OCI-M1 (cell line): ENCODE results near the gene ANTXR2.

Experiments used
- DNase-seq: peaks from one replicate; lab custom pipeline; 2025; lab: John Stamatoyannopoulos, UW

Gene ANTXR2

DNA sequence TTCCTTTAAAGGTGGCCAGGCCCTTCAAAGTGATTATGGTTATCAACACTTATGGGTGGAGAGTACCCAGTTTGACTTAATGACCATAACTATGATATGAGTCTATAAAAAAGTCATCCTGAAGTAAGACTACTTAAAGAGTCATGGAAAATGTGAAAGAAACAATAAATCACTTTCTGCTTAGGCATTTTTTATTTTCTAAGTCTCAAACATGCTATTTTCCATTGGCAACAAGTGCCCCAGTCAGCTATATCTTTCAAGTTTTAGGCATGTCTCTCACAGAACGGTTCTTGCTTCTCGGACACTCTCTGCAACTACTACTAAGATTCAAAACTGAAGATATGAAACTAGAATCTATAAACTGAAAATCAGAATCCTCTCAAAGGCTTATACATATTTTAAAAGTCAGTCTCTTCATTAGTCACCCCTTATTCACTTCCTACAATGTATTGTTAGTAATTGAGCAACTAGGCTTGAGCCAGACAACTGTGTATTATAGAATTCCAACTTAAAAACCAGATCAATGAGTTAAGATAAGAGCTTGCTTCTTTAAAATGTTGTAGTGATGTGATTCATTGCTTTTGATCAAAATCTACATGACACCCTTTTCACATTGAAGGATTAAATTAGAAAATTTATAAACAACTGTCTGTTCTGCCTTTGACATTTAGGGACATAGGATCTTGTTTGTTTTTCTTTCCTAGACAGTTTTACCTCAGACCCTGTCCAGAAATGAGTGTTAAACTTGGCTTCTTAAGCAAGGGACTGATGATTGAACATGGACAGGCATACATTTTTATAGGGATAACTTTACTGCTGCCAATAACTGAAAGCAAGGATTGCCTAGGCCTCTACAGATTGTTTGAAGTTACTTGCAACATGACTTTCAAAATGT is 2.9 kb downstream of the ANTXR2 start:
- no peak for DNase-seq

- DNase-seq, result no peak
Observed at GRCh38 chr4:80069108-80069836, 3.8 kb downstream of the ANTXR2 start.

DNA sequence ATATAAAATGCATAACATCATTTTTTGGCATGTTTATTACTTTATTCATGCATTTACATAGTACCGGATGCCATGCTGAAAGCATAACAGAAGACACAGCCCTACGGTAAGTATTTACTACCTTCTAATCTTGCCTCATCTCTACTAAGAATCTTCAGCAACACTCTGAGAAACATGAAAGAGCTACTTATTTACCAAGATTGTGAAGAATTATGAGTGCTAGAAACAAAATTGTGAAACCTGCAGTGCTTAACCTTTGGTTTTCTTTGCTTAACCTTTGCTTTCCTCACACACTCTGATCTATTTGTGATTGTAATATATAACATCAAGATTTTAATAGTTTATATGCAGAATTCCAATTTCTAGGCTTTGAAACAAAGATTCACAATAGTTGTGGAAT is 7.4 kb downstream of the ANTXR2 start:
- no peak for DNase-seq

- no peak for DNase-seq
Observed at GRCh38 chr4:80062527-80062926, 10.5 kb downstream of the ANTXR2 start.

DNA sequence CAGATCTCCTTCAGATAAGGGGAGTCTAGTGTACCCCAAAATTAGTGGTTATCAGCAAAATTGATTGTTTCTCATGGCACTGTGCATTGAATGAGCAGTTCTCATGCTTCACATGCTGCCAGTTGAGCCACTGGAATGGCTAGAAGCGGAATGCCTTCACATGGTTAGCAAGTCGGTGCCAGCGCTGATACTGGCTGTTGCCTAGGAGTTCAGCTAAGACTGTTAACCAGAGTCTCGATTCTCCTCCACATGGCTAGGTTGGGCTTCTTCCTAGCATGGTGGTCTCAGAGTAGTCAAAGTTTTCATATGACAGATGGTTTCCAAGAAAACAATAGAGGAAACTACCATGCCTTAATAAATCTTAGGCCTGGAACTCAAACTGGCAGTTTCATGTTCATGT is 12.2 kb downstream of the ANTXR2 start:
- DNase-seq, result no peak

DNA sequence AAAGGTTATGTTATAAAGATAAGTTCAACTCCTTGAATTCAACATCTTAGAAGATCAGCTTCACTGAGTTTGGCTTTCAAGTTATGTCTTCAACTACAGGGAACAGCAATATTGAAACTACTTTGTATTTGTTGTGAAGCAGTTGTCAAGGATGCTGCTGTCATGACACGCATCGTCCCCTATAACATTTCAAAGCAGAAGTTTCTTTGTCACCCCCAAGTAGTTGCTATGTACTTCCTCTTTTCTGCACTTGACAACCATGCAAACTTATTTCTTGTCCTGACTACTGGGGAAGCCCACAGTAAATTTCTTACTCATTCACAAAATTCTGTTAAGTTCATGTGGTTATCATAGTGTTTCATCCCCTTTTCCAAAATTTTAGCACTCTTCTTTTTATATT is 14.3 kb downstream of the ANTXR2 start:
- DNase-seq, result peak; percentile 88

DNA sequence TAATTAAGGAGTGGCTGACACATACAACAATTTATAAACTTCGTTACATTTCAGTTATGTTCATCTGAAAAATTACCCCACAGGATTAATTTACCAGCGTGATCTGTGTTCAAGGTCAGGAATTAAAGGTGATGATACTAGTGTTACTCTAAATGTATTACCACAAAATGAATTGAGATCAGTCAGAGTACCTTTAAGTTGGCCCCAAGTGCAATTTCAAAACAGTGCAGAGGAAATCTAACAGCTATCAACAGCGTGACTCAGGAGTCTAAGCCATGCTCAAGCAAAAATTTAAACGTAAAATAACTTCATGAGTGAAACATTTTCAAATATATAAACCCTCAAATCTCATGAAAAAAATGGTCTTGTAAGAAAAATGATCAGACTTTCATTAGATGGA is 18.7 kb downstream of the ANTXR2 start:
- DNase-seq, result no peak

DNA sequence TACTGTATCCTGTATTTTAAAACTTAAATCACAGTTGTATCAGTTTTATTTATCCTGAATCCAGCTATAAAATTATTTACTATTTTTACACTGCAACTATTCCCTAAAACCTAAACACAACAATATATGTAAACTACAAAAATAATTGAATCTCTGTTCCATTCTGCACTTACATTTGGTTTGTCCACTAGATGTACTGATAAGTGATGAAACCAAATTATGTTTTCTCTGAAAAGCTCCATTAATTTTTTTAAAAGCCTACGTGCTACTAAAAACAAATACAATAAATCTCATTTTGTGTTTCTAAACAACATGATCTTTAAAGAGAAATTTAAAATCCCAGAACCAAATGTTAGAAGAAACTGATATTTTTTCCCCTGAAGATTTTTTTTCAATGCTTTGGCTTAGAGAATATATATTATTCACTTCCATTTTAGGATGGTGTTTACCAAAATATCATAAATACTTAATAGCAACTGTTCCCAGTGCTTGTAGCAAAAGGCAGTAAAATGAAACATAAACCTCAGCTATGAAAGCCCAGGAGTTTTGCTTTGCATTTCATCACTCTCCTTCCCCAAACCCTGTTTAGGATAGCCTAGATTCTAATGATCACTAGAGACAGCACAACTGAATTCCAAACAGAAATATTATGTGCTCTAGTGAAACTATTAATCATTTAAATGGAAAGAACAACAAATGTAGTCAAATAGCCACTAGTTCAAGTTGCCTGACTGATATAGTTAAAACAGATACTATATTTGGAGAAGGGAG is 19.7 kb downstream of the ANTXR2 start:
- peak; percentile 30 for DNase-seq

GRCh38 chr4:80049813-80050534 is 23.1 kb downstream of the ANTXR2 start:
- no peak for DNase-seq

DNA sequence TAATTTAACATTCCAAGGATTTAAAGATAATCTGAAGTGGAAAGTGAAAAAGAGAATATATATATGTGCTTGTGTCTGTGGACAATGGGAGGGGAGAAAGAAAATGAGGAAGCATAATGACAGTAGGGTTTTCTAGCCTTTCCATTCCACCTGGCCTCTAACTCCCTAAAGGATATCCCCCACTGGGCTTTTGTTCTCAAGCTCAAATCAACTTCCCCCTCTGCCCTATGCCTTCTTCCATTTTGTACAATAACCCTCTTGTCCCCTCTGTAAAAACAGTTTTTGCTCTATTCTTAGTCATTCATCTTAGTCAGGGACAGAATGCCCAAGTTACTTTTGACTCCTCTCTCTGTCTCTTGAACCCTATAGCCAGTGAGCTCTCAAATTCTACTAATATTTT is 23.6 kb downstream of the ANTXR2 start:
- peak; percentile 32 for DNase-seq

DNA sequence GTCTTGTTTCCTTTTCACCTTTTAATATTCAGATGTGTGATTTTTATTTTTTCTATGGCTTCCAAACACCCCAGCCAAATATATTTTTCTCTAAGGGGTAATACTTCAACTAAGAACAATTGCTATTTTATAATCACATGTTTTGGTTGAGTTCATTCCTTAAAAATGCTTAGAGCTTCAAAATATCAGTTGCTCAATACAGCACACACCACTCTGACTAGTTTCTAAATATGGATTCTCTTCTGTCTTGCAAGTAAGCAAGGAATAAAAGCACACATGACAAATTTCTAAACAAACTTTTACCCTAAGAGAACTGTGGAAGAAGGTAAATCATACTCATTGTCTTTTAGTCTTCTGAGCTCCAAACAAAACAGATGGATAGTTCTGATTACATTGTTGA is 27.2 kb downstream of the ANTXR2 start:
- no peak for DNase-seq

DNA sequence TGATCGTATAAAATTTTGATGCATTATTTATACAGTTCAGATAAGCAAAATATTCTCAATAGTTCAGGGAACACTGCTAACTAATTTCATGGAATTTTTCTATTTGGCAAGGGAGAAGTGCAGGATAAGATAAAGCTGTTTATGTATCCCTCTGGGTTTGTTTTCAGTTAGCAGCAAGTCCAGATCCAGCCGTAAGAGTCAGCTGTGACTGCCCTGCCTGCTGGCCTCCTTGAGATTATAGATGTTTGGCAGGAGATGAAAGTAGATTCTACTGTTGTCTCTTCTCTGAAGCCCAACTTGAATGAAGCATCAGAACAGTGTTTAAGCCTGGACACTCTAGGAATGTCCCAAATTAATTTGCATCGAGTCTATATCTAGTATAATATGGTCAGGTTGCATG is 29.5 kb downstream of the ANTXR2 start:
- no peak for DNase-seq

- DNase-seq, result no peak
Observed at GRCh38 chr4:80042821-80043220, 30.2 kb downstream of the ANTXR2 start.

- DNase-seq, result no peak
Observed at GRCh38 chr4:80037864-80038263, 35.2 kb downstream of the ANTXR2 start.

- peak; percentile 84 for DNase-seq
Observed at GRCh38 chr4:80036949-80037685, 35.9 kb downstream of the ANTXR2 start.

DNA sequence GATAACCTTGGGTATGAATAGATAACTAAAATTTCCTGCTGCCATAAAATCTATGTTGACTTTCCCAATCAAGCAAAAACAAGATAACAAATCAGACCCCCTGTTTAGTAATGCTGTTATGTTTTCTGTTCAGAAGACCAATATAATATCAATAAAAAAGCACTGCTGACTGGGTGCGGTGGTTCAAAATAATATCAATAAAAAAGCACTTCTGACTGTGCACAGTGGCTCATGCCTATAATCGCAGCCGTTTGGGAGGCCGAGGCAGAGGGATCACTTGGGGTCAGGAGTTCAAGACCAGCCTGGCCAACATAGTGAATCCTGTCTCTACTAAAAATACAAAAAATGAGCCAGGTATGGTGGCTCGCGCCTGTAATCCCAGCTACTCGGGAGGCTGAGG is 36.7 kb downstream of the ANTXR2 start:
- no peak for DNase-seq

GRCh38 chr4:80035336-80035735 is 37.7 kb downstream of the ANTXR2 start:
- peak; percentile 38 for DNase-seq

- DNase-seq, result peak; percentile 12
Observed at GRCh38 chr4:80033581-80033980, 39.4 kb downstream of the ANTXR2 start.

- no peak for DNase-seq
Observed at GRCh38 chr4:80029364-80029763, 43.7 kb downstream of the ANTXR2 start.

DNA sequence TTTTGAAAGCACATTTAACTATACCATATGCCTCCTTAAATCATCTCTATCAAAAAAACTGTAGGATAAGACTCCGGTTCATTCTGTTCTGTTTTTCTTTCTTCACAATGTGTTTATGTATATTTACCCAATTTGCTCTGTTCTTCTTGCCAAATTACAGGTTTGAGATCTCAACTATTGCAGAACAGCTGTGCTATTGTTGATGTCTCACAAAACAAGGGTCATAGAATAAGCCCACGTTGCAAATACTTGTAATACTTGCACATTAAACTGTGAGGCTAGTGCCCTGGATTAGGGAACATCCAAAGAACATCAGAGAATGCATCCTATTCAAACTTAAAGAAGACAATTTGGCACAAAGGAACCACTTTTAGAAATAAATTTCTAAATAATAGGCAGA is 45.4 kb downstream of the ANTXR2 start:
- no peak for DNase-seq

DNA sequence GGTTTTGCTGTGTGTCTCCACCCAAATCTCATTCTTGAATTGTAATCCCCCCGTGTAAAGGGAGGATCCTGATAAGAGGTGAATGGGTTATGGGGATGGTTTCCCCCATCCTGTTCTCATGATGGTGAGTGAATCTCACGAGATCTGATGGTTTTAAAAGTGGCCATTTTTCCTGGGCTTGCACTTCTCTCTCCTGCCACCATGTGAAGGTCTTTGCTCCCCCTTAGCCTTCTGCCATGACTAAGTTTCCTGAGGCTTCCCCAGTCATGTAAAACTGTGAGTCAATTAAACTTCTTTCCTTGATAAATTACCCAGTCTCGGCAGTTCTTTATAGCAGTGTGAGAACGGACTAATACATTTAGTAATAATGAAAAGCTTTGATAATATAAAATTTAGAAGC is 46.9 kb downstream of the ANTXR2 start:
- no peak for DNase-seq
